Liver (tissue), 9 donors: Measurements from ENCODE around the gene SLC25A6. TPM values are rescaled to one million over a fixed set of nuclear protein-coding genes. Genes with fewer than 3 reads are reported as not detected.

Experiments used
- DNase-seq: peaks from one replicate; pipeline ENCODE4 v3.0.0-alpha.2; 2017; ENCODE audit warnings: low spot score
- H3K27ac ChIP-seq, 2 donors: one replicate each; pipeline ENCODE4 v1.7.0; 2013; ENCODE audit warnings: inconsistent platforms in 2 of 2, low read length in 2 of 2, control low read depth in 1 of 2, low read depth in 1 of 2, mild to moderate bottlenecking in 1 of 2
- H3K27me3 ChIP-seq, 4 donors: one replicate each; pipeline versions ENCODE4 v1.6.1 to v1.7.0; 2013; ENCODE audit warnings: low read length in 3 of 4, inconsistent platforms in 1 of 4, mild to moderate bottlenecking in 1 of 4, moderate library complexity in 1 of 4; ENCODE audit not compliant: control insufficient read depth in 4 of 4, insufficient read depth in 4 of 4
- H3K36me3 ChIP-seq, 4 donors: one replicate each; pipeline versions ENCODE4 v1.6.1 to v1.7.0; 2013; ENCODE audit warnings: low read length in 3 of 4, mild to moderate bottlenecking in 3 of 4, low read depth in 1 of 4, moderate library complexity in 1 of 4; ENCODE audit not compliant: control insufficient read depth in 4 of 4, insufficient read depth in 3 of 4
- H3K4me1 ChIP-seq, 4 donors: one replicate each; pipeline versions ENCODE4 v1.6.1 to v1.7.0; 2013; ENCODE audit warnings: low read length in 3 of 4, mild to moderate bottlenecking in 3 of 4, moderate library complexity in 1 of 4; ENCODE audit not compliant: control insufficient read depth in 4 of 4, insufficient read depth in 4 of 4
- H3K4me3 ChIP-seq, 3 donors: one replicate each; pipeline versions ENCODE4 v1.6.1 to v1.7.0; 2013; ENCODE audit warnings: low read length in 3 of 3, control low read depth in 1 of 3, low read depth in 1 of 3, mild to moderate bottlenecking in 1 of 3
- H3K9ac ChIP-seq, 2 donors: one replicate each; pipeline ENCODE4 v1.7.0; 2013; ENCODE audit warnings: low read length in 2 of 2, mild to moderate bottlenecking in 2 of 2, moderate library complexity in 2 of 2, control low read depth in 1 of 2, low read depth in 1 of 2
- H3K9me3 ChIP-seq, 4 donors: one replicate each; pipeline versions ENCODE4 v1.6.1 to v1.7.0; 2013; ENCODE audit warnings: low read length in 3 of 4; ENCODE audit not compliant: control insufficient read depth in 4 of 4
- EGR1 ChIP-seq, 2 donors: IDR thresholded peaks; 2 replicates each; pipeline ENCODE4 v1.6.1; 2016 to 2018; ENCODE audit warnings: antibody characterized with exemption in 2 of 2, low read depth in 2 of 2
- FOXA1 ChIP-seq: IDR thresholded peaks from 2 replicates; pipeline ENCODE4 v1.6.1; 2016; ENCODE audit warnings: antibody characterized with exemption
- FOXA2 ChIP-seq: IDR thresholded peaks from 2 replicates; pipeline ENCODE4 v1.6.1; 2016; ENCODE audit warnings: antibody characterized with exemption
- GABPA ChIP-seq, 2 donors: IDR thresholded peaks in 1 of 2; conservative IDR thresholded peaks in 1 of 2; 2 replicates each; pipeline ENCODE4 v1.6.1; 2016; ENCODE audit warnings: antibody characterized with exemption in 2 of 2, mild to moderate bottlenecking in 1 of 2, moderate library complexity in 1 of 2
- HNF4A ChIP-seq, 2 donors: conservative IDR thresholded peaks; 2 replicates each; pipeline ENCODE4 v1.6.1; 2016; ENCODE audit warnings: antibody characterized with exemption in 2 of 2, mild to moderate bottlenecking in 2 of 2
- HNF4G ChIP-seq: IDR thresholded peaks from 2 replicates; pipeline ENCODE4 v1.6.1; 2016; ENCODE audit warnings: antibody characterized with exemption
- JUND ChIP-seq, 2 donors: IDR thresholded peaks; 2 replicates each; pipeline ENCODE4 v1.6.1; 2016; ENCODE audit warnings: antibody characterized with exemption in 2 of 2
- NR2F2 ChIP-seq: IDR thresholded peaks from 2 replicates; pipeline ENCODE4 v1.6.1; 2016; ENCODE audit warnings: antibody characterized with exemption
- RAD21 ChIP-seq, 2 donors: IDR thresholded peaks; 2 replicates each; pipeline ENCODE4 v1.6.1; 2016; ENCODE audit warnings: antibody characterized with exemption in 2 of 2, mild to moderate bottlenecking in 2 of 2
- RXRA ChIP-seq, 2 donors: IDR thresholded peaks; 2 replicates each; pipeline ENCODE4 v1.6.1; 2017 to 2018; ENCODE audit warnings: antibody characterized with exemption in 2 of 2, mild to moderate bottlenecking in 1 of 2
- SP1 ChIP-seq: IDR thresholded peaks from 2 replicates; pipeline ENCODE4 v1.6.1; 2018; ENCODE audit warnings: antibody characterized with exemption, mild to moderate bottlenecking
- TAF1 ChIP-seq: conservative IDR thresholded peaks from 2 replicates; pipeline ENCODE4 v1.6.1; 2016; ENCODE audit warnings: antibody characterized with exemption, mild to moderate bottlenecking
- YY1 ChIP-seq: IDR thresholded peaks from 2 replicates; pipeline ENCODE4 v1.6.1; 2016; ENCODE audit warnings: antibody characterized with exemption, mild to moderate bottlenecking
- WGBS: extraction: QIAGEN DNeasy Blood & Tissue Kit; methylation state at CpG from one replicate; pipeline ENCODE4 v1.1.7; 2013; 5-methylcytosine and 5-hydroxymethylcytosine counted together
- polyA plus RNA-seq, 2 donors: library from polyadenylated mRNA; stranded (reverse) in 1 of 2; unstranded in 1 of 2; fragments of 200-250 nt in 1 of 2; fragments of >200 nt in 1 of 2; fragmentation: Nextera tagmentation in 1 of 2; extraction: Ambion mirVana in 1 of 2; gene quantifications; one replicate each; pipeline versions ENCODE4 v1.2.1 to v1.2.3, GENCODE V29; 2013 to 2015
- total RNA-seq, 2 donors: library from RNA; depleted of rRNA; stranded (reverse); fragments of >200 nt; gene quantifications; one replicate each; pipeline ENCODE4 v1.2.3, GENCODE V29; 2014
- TF ChIP-seq, protein P1 (sequence below): IDR thresholded peaks from 2 replicates; pipeline ENCODE4 v1.6.1; 2016; ENCODE audit warnings: antibody characterized with exemption, mild to moderate bottlenecking
- TF ChIP-seq, protein P2 (sequence below): IDR thresholded peaks from 2 replicates; pipeline ENCODE4 v1.6.1; 2016; ENCODE audit warnings: antibody characterized with exemption
- TF ChIP-seq, protein P3 (sequence below): fragments of 150-350 bp; IDR thresholded peaks from 2 replicates; pipeline ENCODE4 v1.5.1; 2017; ENCODE audit warnings: improper control_type of control experiment, low read depth, low read length; ENCODE audit not compliant: missing input control
- TF ChIP-seq, protein P4 (sequence below): IDR thresholded peaks from 2 replicates; pipeline ENCODE4 v1.6.1; 2016; ENCODE audit warnings: antibody characterized with exemption
- TF ChIP-seq, protein P5 (sequence below): IDR thresholded peaks from 2 replicates; pipeline ENCODE4 v1.6.1; 2016; ENCODE audit warnings: antibody characterized with exemption
- donor health status: healthy.
- donor health status: healthy.
- donor health status: healthy.
- donor health status: healthy.
- donor health status: healthy.

SLC25A6 gene
- total and polyA plus RNA-seq, 4 donors: 44.8 to 110 (median 64.0) TPM

DNA sequence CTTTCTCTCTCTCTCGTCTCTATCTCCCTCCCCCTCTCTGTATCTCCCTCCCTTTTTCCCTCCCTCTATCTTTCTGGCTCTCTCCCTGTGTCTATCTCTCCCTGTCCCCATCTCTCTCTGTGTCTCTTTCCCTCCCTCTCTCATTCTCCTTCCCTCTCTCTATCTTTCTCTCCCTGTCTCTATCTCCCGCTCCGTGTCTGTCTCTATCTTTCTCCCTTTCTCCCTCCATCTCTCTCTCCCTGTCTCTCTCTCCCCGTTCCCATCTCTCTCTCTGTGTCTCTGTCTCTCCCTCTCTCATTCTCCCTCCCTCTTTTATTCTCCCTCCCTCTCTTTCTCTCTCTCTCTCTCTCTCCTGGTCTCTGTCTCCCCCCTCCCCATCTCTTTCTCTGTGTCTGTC, 32.4 kb downstream of the SLC25A6 start (continued):
- TF ChIP-seq, protein P1, sequence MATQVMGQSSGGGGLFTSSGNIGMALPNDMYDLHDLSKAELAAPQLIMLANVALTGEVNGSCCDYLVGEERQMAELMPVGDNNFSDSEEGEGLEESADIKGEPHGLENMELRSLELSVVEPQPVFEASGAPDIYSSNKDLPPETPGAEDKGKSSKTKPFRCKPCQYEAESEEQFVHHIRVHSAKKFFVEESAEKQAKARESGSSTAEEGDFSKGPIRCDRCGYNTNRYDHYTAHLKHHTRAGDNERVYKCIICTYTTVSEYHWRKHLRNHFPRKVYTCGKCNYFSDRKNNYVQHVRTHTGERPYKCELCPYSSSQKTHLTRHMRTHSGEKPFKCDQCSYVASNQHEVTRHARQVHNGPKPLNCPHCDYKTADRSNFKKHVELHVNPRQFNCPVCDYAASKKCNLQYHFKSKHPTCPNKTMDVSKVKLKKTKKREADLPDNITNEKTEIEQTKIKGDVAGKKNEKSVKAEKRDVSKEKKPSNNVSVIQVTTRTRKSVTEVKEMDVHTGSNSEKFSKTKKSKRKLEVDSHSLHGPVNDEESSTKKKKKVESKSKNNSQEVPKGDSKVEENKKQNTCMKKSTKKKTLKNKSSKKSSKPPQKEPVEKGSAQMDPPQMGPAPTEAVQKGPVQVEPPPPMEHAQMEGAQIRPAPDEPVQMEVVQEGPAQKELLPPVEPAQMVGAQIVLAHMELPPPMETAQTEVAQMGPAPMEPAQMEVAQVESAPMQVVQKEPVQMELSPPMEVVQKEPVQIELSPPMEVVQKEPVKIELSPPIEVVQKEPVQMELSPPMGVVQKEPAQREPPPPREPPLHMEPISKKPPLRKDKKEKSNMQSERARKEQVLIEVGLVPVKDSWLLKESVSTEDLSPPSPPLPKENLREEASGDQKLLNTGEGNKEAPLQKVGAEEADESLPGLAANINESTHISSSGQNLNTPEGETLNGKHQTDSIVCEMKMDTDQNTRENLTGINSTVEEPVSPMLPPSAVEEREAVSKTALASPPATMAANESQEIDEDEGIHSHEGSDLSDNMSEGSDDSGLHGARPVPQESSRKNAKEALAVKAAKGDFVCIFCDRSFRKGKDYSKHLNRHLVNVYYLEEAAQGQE: no peak
- no peak for TF ChIP-seq YY1

DNA sequence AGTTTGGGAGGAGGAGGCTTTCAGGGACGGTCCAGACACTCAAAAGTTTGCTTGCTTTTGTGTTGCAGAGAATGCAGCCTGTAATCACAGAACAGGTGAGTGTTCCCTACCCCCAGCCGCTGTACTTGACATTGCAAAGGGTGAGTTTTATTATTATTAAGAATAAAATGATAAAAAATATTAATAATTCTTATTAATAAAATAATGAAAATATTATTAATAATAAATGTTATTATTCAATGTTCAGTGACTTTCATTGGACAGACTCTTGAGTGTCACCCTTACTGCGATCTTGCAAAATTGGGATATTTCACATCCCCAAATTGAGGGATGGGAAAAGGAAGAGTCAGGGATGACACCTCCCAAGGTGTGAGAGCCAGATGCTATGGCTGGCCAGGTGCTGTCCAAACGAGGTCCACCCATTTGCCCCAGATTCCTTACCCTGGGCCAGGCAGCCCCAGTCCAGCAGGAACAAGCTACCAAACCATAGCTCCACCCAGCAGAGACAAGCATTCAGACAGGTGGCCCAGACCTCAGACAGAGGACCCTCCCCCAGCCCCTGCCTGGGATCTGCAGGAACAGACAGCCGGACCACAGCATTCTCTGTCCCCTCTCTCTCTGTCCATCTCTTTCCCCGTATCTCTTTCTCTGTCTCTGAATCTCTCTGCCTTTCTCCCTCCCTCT, 33.0 kb downstream of the SLC25A6 start:
- H3K36me3 ChIP-seq: peaks cover 0 to 13% (median 7%) of the 10 kb centered on the region in 4 donors
- H3K9ac ChIP-seq: no peak overlapping the region
- no peaks in the 10 kb centered on the region for H3K27me3 ChIP-seq
- peaks cover 0 to 3% (median 2%) of the 10 kb centered on the region in 4 donors for H3K9me3 ChIP-seq
- 91% methylated on average over 6 of the region's 6 CpGs for WGBS
- no peak for DNase-seq
- H3K27ac ChIP-seq: no peak overlapping the region
- no peaks in the 10 kb centered on the region for H3K4me1 ChIP-seq
- no peak overlapping the region for H3K4me3 ChIP-seq
- TF ChIP-seq, protein P2, sequence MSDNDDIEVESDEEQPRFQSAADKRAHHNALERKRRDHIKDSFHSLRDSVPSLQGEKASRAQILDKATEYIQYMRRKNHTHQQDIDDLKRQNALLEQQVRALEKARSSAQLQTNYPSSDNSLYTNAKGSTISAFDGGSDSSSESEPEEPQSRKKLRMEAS: no peak

DNA sequence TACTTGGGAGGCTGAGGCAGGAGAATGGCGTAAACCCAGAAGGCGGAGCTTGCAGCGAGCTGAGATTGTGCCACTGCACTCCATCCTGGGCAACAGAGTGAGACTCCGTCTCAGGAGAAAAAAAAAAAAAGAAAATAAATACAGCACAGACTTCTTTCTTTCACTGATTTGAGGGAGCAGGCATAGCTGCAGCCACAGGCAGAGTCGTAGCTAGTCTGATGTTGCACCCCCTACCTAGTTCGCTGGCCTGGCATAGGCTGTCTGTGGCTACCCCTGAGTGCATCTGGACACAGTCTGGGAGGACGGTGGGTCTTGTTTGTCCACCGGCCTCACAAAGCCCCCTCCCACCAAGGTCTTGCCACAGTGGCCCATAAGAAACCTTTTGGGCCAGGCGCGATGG, 33.9 kb downstream of the SLC25A6 start:
- H3K27me3 ChIP-seq: no peaks in the 10 kb centered on the region
- H3K9ac ChIP-seq: no peak overlapping the region
- H3K4me3 ChIP-seq: no peak overlapping the region
- no peak for DNase-seq
- no peak overlapping the region for H3K27ac ChIP-seq
- peaks cover 0 to 13% (median 7%) of the 10 kb centered on the region in 4 donors for H3K36me3 ChIP-seq
- 98% methylated on average over 10 of the region's 10 CpGs for WGBS
- peaks cover 0 to 3% (median 2%) of the 10 kb centered on the region in 4 donors for H3K9me3 ChIP-seq
- TF ChIP-seq, protein P3, sequence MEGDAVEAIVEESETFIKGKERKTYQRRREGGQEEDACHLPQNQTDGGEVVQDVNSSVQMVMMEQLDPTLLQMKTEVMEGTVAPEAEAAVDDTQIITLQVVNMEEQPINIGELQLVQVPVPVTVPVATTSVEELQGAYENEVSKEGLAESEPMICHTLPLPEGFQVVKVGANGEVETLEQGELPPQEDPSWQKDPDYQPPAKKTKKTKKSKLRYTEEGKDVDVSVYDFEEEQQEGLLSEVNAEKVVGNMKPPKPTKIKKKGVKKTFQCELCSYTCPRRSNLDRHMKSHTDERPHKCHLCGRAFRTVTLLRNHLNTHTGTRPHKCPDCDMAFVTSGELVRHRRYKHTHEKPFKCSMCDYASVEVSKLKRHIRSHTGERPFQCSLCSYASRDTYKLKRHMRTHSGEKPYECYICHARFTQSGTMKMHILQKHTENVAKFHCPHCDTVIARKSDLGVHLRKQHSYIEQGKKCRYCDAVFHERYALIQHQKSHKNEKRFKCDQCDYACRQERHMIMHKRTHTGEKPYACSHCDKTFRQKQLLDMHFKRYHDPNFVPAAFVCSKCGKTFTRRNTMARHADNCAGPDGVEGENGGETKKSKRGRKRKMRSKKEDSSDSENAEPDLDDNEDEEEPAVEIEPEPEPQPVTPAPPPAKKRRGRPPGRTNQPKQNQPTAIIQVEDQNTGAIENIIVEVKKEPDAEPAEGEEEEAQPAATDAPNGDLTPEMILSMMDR: no peak
- no peak for TF ChIP-seq NR2F2
- TF ChIP-seq HNF4G: no peak
- TF ChIP-seq EGR1 (IDR thresholded peaks at IDR 0.05; ENCODE audit: low read depth in 2 of 2): no peak
- no peak for TF ChIP-seq FOXA1
- no peak for TF ChIP-seq HNF4A (conservative IDR thresholded peaks at IDR 0.05)
- no peak for TF ChIP-seq TAF1
- TF ChIP-seq RXRA (IDR thresholded peaks at IDR 0.05): no peak
- TF ChIP-seq, protein P4, sequence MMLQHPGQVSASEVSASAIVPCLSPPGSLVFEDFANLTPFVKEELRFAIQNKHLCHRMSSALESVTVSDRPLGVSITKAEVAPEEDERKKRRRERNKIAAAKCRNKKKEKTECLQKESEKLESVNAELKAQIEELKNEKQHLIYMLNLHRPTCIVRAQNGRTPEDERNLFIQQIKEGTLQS: no peak
- TF ChIP-seq JUND (IDR thresholded peaks at IDR 0.05): no peak
- no peak for TF ChIP-seq GABPA (IDR thresholded peaks at IDR 0.05 in 1 of 2, conservative IDR thresholded peaks at IDR 0.05 in 1 of 2)
- TF ChIP-seq, protein P5, sequence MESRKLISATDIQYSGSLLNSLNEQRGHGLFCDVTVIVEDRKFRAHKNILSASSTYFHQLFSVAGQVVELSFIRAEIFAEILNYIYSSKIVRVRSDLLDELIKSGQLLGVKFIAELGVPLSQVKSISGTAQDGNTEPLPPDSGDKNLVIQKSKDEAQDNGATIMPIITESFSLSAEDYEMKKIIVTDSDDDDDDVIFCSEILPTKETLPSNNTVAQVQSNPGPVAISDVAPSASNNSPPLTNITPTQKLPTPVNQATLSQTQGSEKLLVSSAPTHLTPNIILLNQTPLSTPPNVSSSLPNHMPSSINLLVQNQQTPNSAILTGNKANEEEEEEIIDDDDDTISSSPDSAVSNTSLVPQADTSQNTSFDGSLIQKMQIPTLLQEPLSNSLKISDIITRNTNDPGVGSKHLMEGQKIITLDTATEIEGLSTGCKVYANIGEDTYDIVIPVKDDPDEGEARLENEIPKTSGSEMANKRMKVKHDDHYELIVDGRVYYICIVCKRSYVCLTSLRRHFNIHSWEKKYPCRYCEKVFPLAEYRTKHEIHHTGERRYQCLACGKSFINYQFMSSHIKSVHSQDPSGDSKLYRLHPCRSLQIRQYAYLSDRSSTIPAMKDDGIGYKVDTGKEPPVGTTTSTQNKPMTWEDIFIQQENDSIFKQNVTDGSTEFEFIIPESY: no peak
- TF ChIP-seq, protein P2: no peak
- TF ChIP-seq RAD21 (IDR thresholded peaks at IDR 0.05): no peak
- no peak for TF ChIP-seq FOXA2
- no peak for TF ChIP-seq SP1
- no peak for TF ChIP-seq YY1
- TF ChIP-seq, protein P1: no peak
- no peaks in the 10 kb centered on the region for H3K4me1 ChIP-seq
